Measurements from ENCODE around the gene FOXO3B. TPM values are rescaled to one million over a fixed set of nuclear protein-coding genes. Genes with fewer than 3 reads are reported as not detected.
A peak's percentile ranks its signal among the peaks of the same experiment; 100 is the strongest.
"Not testable (repeated sequence)": the region's sequence is repeated elsewhere in the genome, so short reads cannot be mapped to it uniquely, and the experiment has no call there.

FOXO3B gene
- total RNA-seq, 1 experiment from 2014 or later: 18.6 TPM

- WGBS (ENCODE audit: extremely low coverage, insufficient read length, low lambda C conversion rate): no CpG with 5 or more reads among the region's 12 CpGs
- H3K4ac ChIP-seq (ENCODE audit: low read depth, low read length); H2AFZ ChIP-seq (ENCODE audit: low read length); H3K14ac ChIP-seq (ENCODE audit: insufficient read depth, low read length); H3K9ac ChIP-seq (ENCODE audit: extremely low read depth, insufficient read length, low read length); H3K79me1 ChIP-seq (ENCODE audit: insufficient read depth, low read depth, low read length, poor library complexity, severe bottlenecking); H3K23me2 ChIP-seq (ENCODE audit: insufficient read length, low read depth, low read length, poor library complexity, severe bottlenecking); H3T11ph ChIP-seq (ENCODE audit: low read length); H3K23ac ChIP-seq (ENCODE audit: insufficient read length, low read depth, low read length); H3K56ac ChIP-seq (ENCODE audit: insufficient read length, low read depth, low read length); H3K27ac ChIP-seq (ENCODE audit: insufficient read length, low read depth, low read length); H2BK5ac ChIP-seq (ENCODE audit: insufficient read length, low read length); DNase-seq; H3K79me2 ChIP-seq (ENCODE audit: insufficient read depth, low read length); H4K91ac ChIP-seq (ENCODE audit: insufficient read length, low read depth, low read length); H2AK5ac ChIP-seq (ENCODE audit: insufficient read length, low read length); H2BK20ac ChIP-seq (ENCODE audit: low read depth, low read length, poor library complexity, severe bottlenecking); H3K36me3 Mint-ChIP-seq (ENCODE audit: insufficient read depth in 1 of 3, low read depth in 3 of 3); H2BK15ac ChIP-seq (ENCODE audit: low read depth, low read length); H3K4me2 ChIP-seq (ENCODE audit: insufficient read depth, insufficient read length, low read length); H3K9me3 ChIP-seq (ENCODE audit: control insufficient read depth, low read depth, low read length); H3K9me3 Mint-ChIP-seq; H3K18ac ChIP-seq (ENCODE audit: insufficient read length, low read depth, low read length); H4K8ac ChIP-seq (replicated peaks; ENCODE audit: insufficient read length, low read depth, low read length); H3K27me3 Mint-ChIP-seq (ENCODE audit: low read depth); H3K4me1 ChIP-seq (ENCODE audit: insufficient read depth, low read length); H4K20me1 ChIP-seq (ENCODE audit: control insufficient read depth, insufficient read depth, insufficient read length); H2BK12ac ChIP-seq (ENCODE audit: insufficient read length, low read depth, low read length); H4K5ac ChIP-seq (ENCODE audit: insufficient read length, low read depth, low read length); H3K27me3 ChIP-seq (ENCODE audit: insufficient read depth, low read length); H2BK120ac ChIP-seq (ENCODE audit: low read depth, low read length, poor library complexity, severe bottlenecking): not testable (repeated sequence)
- Mint-ChIP-seq H3K4me1 (peaks cover 11% of the 10 kb centered on the region in 2 experiments), H3K27ac (peak overlapping the region; percentile 17 to 92 (median 91); a peak in 6 of 7 replicates), H3K4me3 (peak overlapping the region; percentile 1; a peak in 2 of 5 replicates)
Measured at GRCh38 chr17:18719428-18720110, 37.5 kb upstream of the FOXO3B start.

GRCh38 chr17:18718643-18719427 lies 36.7 kb upstream of the FOXO3B start:
- H3K56ac ChIP-seq (ENCODE audit: insufficient read length, low read depth, low read length); H3K79me2 ChIP-seq (ENCODE audit: insufficient read depth, low read length); H4K20me1 ChIP-seq (ENCODE audit: control insufficient read depth, insufficient read depth, insufficient read length); H3K27me3 Mint-ChIP-seq (ENCODE audit: low read depth); H3K36me3 Mint-ChIP-seq (ENCODE audit: insufficient read depth in 1 of 3, low read depth in 3 of 3); H2BK120ac ChIP-seq (ENCODE audit: low read depth, low read length, poor library complexity, severe bottlenecking); H3K23ac ChIP-seq (ENCODE audit: insufficient read length, low read depth, low read length); H4K91ac ChIP-seq (ENCODE audit: insufficient read length, low read depth, low read length); H3K4ac ChIP-seq (ENCODE audit: low read depth, low read length); H2BK20ac ChIP-seq (ENCODE audit: low read depth, low read length, poor library complexity, severe bottlenecking); H4K5ac ChIP-seq (ENCODE audit: insufficient read length, low read depth, low read length); H3K27me3 ChIP-seq (ENCODE audit: insufficient read depth, low read length); H2AK5ac ChIP-seq (ENCODE audit: insufficient read length, low read length); H3K23me2 ChIP-seq (ENCODE audit: insufficient read length, low read depth, low read length, poor library complexity, severe bottlenecking); H3K9me3 Mint-ChIP-seq; H2AFZ ChIP-seq (ENCODE audit: low read length); H2BK5ac ChIP-seq (ENCODE audit: insufficient read length, low read length); H3K9ac ChIP-seq (ENCODE audit: extremely low read depth, insufficient read length, low read length); H3K4me1 ChIP-seq (ENCODE audit: insufficient read depth, low read length); H3K14ac ChIP-seq (ENCODE audit: insufficient read depth, low read length); H3K79me1 ChIP-seq (ENCODE audit: insufficient read depth, low read depth, low read length, poor library complexity, severe bottlenecking); H3T11ph ChIP-seq (ENCODE audit: low read length); H3K4me2 ChIP-seq (ENCODE audit: insufficient read depth, insufficient read length, low read length); H3K18ac ChIP-seq (ENCODE audit: insufficient read length, low read depth, low read length); H2BK12ac ChIP-seq (ENCODE audit: insufficient read length, low read depth, low read length); H2BK15ac ChIP-seq (ENCODE audit: low read depth, low read length); H3K9me3 ChIP-seq (ENCODE audit: control insufficient read depth, low read depth, low read length); H4K8ac ChIP-seq (replicated peaks; ENCODE audit: insufficient read length, low read depth, low read length); H3K27ac ChIP-seq (ENCODE audit: insufficient read length, low read depth, low read length): not testable (repeated sequence)
- peaks cover 11% of the 10 kb centered on the region in 2 experiments for H3K4me1 Mint-ChIP-seq
- no CpG with 5 or more reads among the region's 9 CpGs for WGBS (ENCODE audit: extremely low coverage, insufficient read length, low lambda C conversion rate)
- peak; percentile 74 for DNase-seq
- H3K27ac Mint-ChIP-seq: peak overlapping the region; percentile 17 to 92 (median 91); a peak in 5 of 7 replicates
- peak overlapping the region; percentile 1; a peak in 2 of 5 replicates for H3K4me3 Mint-ChIP-seq

Data from H9 (cell line).